GM18858 (cell line): ENCODE results near the gene RNASEH2C.
"Not testable (repeated sequence)": the region's sequence is repeated elsewhere in the genome, so short reads cannot be mapped to it uniquely, and the experiment has no call there.

Experiments used
- ATAC-seq: cut with Tn5 transposase; IDR thresholded peaks from one replicate; pipeline ENCODE4 v1.9.1; 2021; ENCODE audit not compliant: unreplicated experiment

Gene RNASEH2C

GRCh38 chr11:65720211-65720934, at the start of gene RNASEH2C:
TSS of gene RNASEH2C (minus strand) at chr11:65720798. CDS start at chr11:65720758, 40 bp downstream.
- ATAC-seq = peak; percentile 54

- ATAC-seq = not testable (repeated sequence)
Measured at GRCh38 chr11:65767806-65768205, 47.2 kb upstream of the RNASEH2C start.

- ATAC-seq = no peak
Measured at GRCh38 chr11:65767406-65767805, 46.8 kb upstream of the RNASEH2C start.

- ATAC-seq = no peak
Measured at GRCh38 chr11:65766535-65766934, 45.9 kb upstream of the RNASEH2C start.

- no peak for ATAC-seq
Measured at GRCh38 chr11:65764434-65764833, 43.8 kb upstream of the RNASEH2C start.

GRCh38 chr11:65762816-65763215, 42.2 kb upstream of the RNASEH2C start:
- not testable (repeated sequence) for ATAC-seq

- not testable (repeated sequence) for ATAC-seq
Measured at GRCh38 chr11:65762169-65762568, 41.6 kb upstream of the RNASEH2C start.

- no peak for ATAC-seq
Measured at GRCh38 chr11:65745049-65745448, 24.5 kb upstream of the RNASEH2C start.

- ATAC-seq = no peak
Measured at GRCh38 chr11:65744699-65745042, 24.1 kb upstream of the RNASEH2C start.

GRCh38 chr11:65744026-65744698, 23.6 kb upstream of the RNASEH2C start:
- no peak for ATAC-seq

GRCh38 chr11:65743681-65744025, 23.1 kb upstream of the RNASEH2C start:
- no peak for ATAC-seq

GRCh38 chr11:65742353-65742752, 21.8 kb upstream of the RNASEH2C start:
- ATAC-seq = no peak

GRCh38 chr11:65741185-65741584, 20.6 kb upstream of the RNASEH2C start:
- ATAC-seq = no peak

- ATAC-seq = no peak
Measured at GRCh38 chr11:65739022-65739421, 18.4 kb upstream of the RNASEH2C start.

GRCh38 chr11:65736810-65737209, 16.2 kb upstream of the RNASEH2C start:
- ATAC-seq = no peak

GRCh38 chr11:65735111-65735510, 14.5 kb upstream of the RNASEH2C start:
- ATAC-seq = not testable (repeated sequence)

GRCh38 chr11:65730461-65730860, 9.9 kb upstream of the RNASEH2C start:
- ATAC-seq = no peak

- ATAC-seq = no peak
Measured at GRCh38 chr11:65727865-65728264, 7.3 kb upstream of the RNASEH2C start.

- ATAC-seq = no peak
Measured at GRCh38 chr11:65726660-65727059, 6.1 kb upstream of the RNASEH2C start.

- ATAC-seq = no peak
Measured at GRCh38 chr11:65722261-65722660, 1.7 kb upstream of the RNASEH2C start.

- ATAC-seq = no peak
Measured at GRCh38 chr11:65719871-65720210, 757 bp downstream of the RNASEH2C start.

GRCh38 chr11:65718964-65719492, 1.6 kb downstream of the RNASEH2C start:
- ATAC-seq = no peak

GRCh38 chr11:65718531-65718930, 2.1 kb downstream of the RNASEH2C start:
- ATAC-seq = no peak
